HG02588 (cell line): ENCODE data around the gene PROKR1.
A peak's percentile ranks its signal among the peaks of the same experiment; 100 is the strongest.
"Not testable (repeated sequence)": the region's sequence is repeated elsewhere in the genome, so short reads cannot be mapped to it uniquely, and the experiment has no call there.

Experiments used
- ATAC-seq: cut with Tn5 transposase; IDR thresholded peaks from one replicate; pipeline ENCODE4 v1.9.1; 2021; ENCODE audit warnings: mild to moderate bottlenecking, moderate library complexity; ENCODE audit not compliant: unreplicated experiment

Gene PROKR1

GRCh38 chr2:68643011-68643873 lies at the start of gene PROKR1:
Gene PROKR1 (plus strand): TSS chr2:68643579. CDS start chr2:68645822, 2,243 bp downstream.
- no peak for ATAC-seq

GRCh38 chr2:68594041-68594440 lies 49.3 kb upstream of the PROKR1 start:
- no peak for ATAC-seq

- ATAC-seq = peak; percentile 73
Measured at GRCh38 chr2:68594674-68595492, 48.5 kb upstream of the PROKR1 start.

- not testable (repeated sequence) for ATAC-seq
Measured at GRCh38 chr2:68595493-68595785, 47.9 kb upstream of the PROKR1 start.

GRCh38 chr2:68600495-68600894 lies 42.9 kb upstream of the PROKR1 start:
- not testable (repeated sequence) for ATAC-seq

- ATAC-seq = no peak
Measured at GRCh38 chr2:68603059-68603458, 40.3 kb upstream of the PROKR1 start.

- ATAC-seq = no peak
Measured at GRCh38 chr2:68604077-68604476, 39.3 kb upstream of the PROKR1 start.

- no peak for ATAC-seq
Measured at GRCh38 chr2:68605939-68606338, 37.4 kb upstream of the PROKR1 start.

- no peak for ATAC-seq
Measured at GRCh38 chr2:68606759-68607158, 36.6 kb upstream of the PROKR1 start.

GRCh38 chr2:68607837-68608236 lies 35.5 kb upstream of the PROKR1 start:
- no peak for ATAC-seq

GRCh38 chr2:68612765-68613519 lies 30.4 kb upstream of the PROKR1 start:
- ATAC-seq = no peak

- ATAC-seq = no peak
Measured at GRCh38 chr2:68620772-68621171, 22.6 kb upstream of the PROKR1 start.

- no peak for ATAC-seq
Measured at GRCh38 chr2:68623820-68624219, 19.6 kb upstream of the PROKR1 start.

- no peak for ATAC-seq
Measured at GRCh38 chr2:68627615-68628014, 15.8 kb upstream of the PROKR1 start.

- ATAC-seq = no peak
Measured at GRCh38 chr2:68632021-68632420, 11.4 kb upstream of the PROKR1 start.

GRCh38 chr2:68637047-68637446 lies 6.3 kb upstream of the PROKR1 start:
- no peak for ATAC-seq

- ATAC-seq = no peak
Measured at GRCh38 chr2:68643874-68644485, 601 bp downstream of the PROKR1 start.

GRCh38 chr2:68645523-68645922 lies 2.1 kb downstream of the PROKR1 start:
- no peak for ATAC-seq

- no peak for ATAC-seq
Measured at GRCh38 chr2:68646303-68646702, 2.9 kb downstream of the PROKR1 start.

- no peak for ATAC-seq
Measured at GRCh38 chr2:68650645-68651044, 7.3 kb downstream of the PROKR1 start.

- no peak for ATAC-seq
Measured at GRCh38 chr2:68653034-68653433, 9.7 kb downstream of the PROKR1 start.
